IPS-15b (cell line): Measurements from ENCODE around the gene HSPA4.

Source experiments
- H3K27me3 ChIP-seq: one replicate; pipeline ENCODE4 v1.6.1; 2013; ENCODE audit warnings: low read length; ENCODE audit not compliant: control insufficient read depth, insufficient read depth
- H3K36me3 ChIP-seq: one replicate; pipeline ENCODE4 v1.6.1; 2013; ENCODE audit warnings: low read length; ENCODE audit not compliant: control insufficient read depth, insufficient read depth
- H3K4me1 ChIP-seq: one replicate; pipeline ENCODE4 v1.6.1; 2013; ENCODE audit warnings: mild to moderate bottlenecking, low read length; ENCODE audit not compliant: control insufficient read depth, insufficient read depth
- H3K4me3 ChIP-seq: one replicate; pipeline ENCODE4 v1.5.1; 2013; ENCODE audit warnings: low read depth, low read length
- H3K9ac ChIP-seq: one replicate; pipeline ENCODE4 v1.6.1; 2013; ENCODE audit warnings: low read depth, mild to moderate bottlenecking, low read length
- H3K9me3 ChIP-seq: one replicate; pipeline ENCODE4 v1.6.1; 2013; ENCODE audit warnings: mild to moderate bottlenecking, low read length; ENCODE audit not compliant: control insufficient read depth, insufficient read depth

Gene HSPA4

DNA sequence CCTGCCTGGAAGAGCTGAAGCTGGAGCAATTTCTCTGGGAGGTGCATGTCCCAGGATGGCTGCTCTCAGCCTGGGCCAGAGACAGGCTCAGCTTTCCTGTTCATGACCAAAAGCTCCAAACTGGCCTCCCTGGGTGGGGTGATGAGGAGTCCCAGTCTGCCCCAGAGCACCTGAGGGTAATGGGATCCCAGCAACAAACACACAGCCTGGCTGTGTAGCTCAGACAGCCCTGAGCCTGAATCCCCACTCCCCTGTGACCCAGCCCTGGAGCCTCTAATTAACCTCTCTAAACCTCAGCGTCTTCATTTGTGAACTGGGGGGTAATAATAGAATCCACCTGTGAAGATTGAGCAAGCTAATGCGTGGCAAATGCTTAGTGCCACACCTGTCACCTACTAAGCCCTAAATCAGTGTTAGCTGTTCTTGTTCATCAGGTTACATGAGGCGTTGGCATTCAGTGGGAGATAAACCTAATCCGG lies 67.5 kb downstream of the HSPA4 start:
- H3K9ac ChIP-seq, result no peak overlapping the region
- H3K4me1 ChIP-seq, result peaks cover 4% of the 10 kb centered on the region
- H3K36me3 ChIP-seq, result no peaks in the 10 kb centered on the region
- H3K4me3 ChIP-seq, result no peak overlapping the region
- no peaks in the 10 kb centered on the region for H3K9me3 ChIP-seq
- peaks cover 8% of the 10 kb centered on the region for H3K27me3 ChIP-seq

DNA sequence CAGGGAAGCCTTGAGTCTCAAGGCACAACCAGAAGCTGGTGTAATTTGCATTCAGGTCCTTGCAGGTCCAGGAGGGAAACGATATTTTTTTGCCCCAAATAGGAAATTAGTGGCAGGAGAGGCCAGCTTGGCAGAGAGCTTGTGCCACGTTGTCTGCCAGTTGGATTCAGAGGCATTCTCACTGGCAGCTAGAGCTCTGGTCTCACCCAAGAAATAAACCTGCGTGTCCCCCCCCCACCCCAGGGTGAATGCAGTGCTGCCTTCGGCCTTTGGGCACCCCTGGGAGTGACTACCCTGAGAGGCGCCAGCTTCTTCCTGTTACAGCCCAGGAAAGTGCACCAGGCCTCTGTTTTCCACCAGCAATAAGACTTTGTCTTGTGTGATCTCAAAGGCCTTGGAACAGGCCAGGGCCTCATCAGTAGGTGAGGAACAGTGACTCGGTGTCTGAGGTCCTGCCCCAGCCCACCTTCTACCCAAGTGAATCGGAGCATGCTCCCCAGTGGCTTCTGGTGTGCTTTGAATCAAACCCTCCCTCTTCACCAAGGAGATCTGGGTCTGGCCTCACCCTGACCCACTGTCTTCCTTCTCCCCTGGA lies 68.4 kb downstream of the HSPA4 start:
- Histone ChIP-seq H3K4me3 (no peak overlapping the region), H3K9ac (no peak overlapping the region), H3K36me3 (no peaks in the 10 kb centered on the region), H3K9me3 (no peaks in the 10 kb centered on the region), H3K4me1 (peaks cover 4% of the 10 kb centered on the region), H3K27me3 (peaks cover 8% of the 10 kb centered on the region)

DNA sequence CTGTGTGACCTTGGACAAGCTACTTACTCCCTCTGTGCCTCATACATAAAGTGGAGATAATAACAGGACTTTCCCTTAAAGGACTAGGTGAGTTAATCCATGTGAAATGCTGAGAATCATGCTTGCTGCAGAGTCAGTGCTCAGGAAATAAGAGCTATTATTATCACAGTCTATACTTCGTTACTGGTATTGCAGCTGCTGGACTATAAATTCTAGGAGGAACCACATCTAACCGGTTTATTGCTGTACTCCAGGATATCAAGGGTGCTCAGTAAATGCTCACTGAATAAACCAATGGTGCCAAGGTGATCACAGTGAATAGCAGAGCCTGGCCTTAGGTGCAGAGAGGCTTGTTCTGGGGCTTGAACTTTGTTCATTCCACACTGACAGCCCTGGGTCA lies 69.3 kb downstream of the HSPA4 start:
- Histone ChIP-seq H3K4me1 (peaks cover 4% of the 10 kb centered on the region), H3K4me3 (no peak overlapping the region), H3K9ac (no peak overlapping the region), H3K9me3 (no peaks in the 10 kb centered on the region), H3K36me3 (no peaks in the 10 kb centered on the region), H3K27me3 (peaks cover 5% of the 10 kb centered on the region)

- H3K4me1 ChIP-seq, result peaks cover 3% of the 10 kb centered on the region
- no peaks in the 10 kb centered on the region for H3K36me3 ChIP-seq
- H3K4me3 ChIP-seq, result no peak overlapping the region
- no peak overlapping the region for H3K9ac ChIP-seq
- H3K9me3 ChIP-seq, result no peaks in the 10 kb centered on the region
- H3K27me3 ChIP-seq, result peaks cover 5% of the 10 kb centered on the region
Measured at GRCh38 chr5:133121611-133122150, 69.9 kb downstream of the HSPA4 start.

DNA sequence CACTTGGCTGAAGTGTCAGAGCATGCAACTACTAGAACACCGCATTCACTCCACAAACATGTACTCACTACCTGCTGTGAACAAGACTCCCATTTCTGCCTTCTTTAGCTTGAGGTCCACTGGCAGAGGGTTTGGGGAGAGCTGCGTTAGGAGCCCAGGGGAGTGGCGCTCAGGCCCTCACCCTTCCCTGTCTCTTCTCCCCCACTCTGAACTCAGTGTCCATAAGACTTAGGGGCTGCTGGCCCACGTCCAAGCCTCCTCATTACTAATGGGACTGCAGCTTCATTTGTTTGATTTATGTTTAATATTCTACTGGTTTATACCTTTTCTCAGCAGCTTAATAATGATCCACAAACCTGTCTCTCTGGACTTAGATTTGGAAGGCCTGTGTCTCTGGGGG lies 70.9 kb downstream of the HSPA4 start:
- H3K9me3 ChIP-seq, result no peaks in the 10 kb centered on the region
- H3K4me3 ChIP-seq, result no peak overlapping the region
- no peaks in the 10 kb centered on the region for H3K36me3 ChIP-seq
- H3K9ac ChIP-seq, result no peak overlapping the region
- H3K27me3 ChIP-seq, result no peaks in the 10 kb centered on the region
- no peaks in the 10 kb centered on the region for H3K4me1 ChIP-seq

- Histone ChIP-seq H3K27me3 (no peaks in the 10 kb centered on the region), H3K36me3 (no peaks in the 10 kb centered on the region), H3K9me3 (no peaks in the 10 kb centered on the region)
Measured at GRCh38 chr5:133123297-133123696, 71.5 kb downstream of the HSPA4 start.

DNA sequence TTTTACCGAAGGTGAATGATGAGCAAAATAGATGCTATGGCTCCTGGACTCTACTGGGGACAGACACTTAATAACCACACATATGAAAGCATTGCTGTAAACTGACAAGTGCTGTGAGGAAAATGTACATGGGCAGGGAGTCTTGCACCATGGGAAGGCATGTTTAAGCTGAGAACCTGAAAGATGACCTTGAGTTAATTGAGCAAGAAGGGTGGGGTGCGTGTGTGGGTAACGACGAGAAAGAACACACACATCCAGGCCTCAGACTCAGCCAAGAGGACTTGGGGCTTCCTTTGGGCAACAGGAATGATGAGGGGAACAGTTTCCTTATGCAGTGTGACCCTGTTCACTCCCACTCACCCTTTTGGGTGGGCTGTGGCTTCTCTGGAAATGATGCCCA lies 73.1 kb downstream of the HSPA4 start:
- Histone ChIP-seq H3K9ac (no peak overlapping the region), H3K4me3 (no peak overlapping the region), H3K36me3 (no peaks in the 10 kb centered on the region), H3K4me1 (no peaks in the 10 kb centered on the region), H3K27me3 (no peaks in the 10 kb centered on the region), H3K9me3 (no peaks in the 10 kb centered on the region)

More at GRCh38 chr5:133123297-133123696, 71.5 kb downstream of the HSPA4 start:
- Histone ChIP-seq H3K9ac (no peak overlapping the region), H3K4me3 (no peak overlapping the region), H3K4me1 (no peaks in the 10 kb centered on the region)

DNA sequence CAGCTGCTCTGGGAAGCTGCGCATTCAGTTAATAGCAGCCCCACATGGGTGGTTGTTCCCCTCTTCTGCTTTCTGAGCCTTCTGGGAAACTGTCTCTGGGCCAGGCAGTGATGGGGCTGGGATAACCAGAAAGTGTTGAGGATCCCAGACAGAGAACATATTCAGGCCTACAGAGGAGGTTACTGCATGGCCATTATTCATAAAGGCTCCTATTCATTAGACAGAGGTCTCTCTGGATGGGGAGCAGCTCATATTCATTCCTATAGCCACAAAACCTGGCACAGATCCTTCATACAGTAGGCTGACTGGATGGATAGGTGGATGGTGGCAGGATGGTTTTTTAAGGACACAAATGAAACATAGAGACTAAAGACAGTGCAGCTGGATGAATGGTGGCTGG lies 76.3 kb downstream of the HSPA4 start:
- no peaks in the 10 kb centered on the region for H3K9me3 ChIP-seq
- H3K4me3 ChIP-seq, result no peak overlapping the region
- H3K4me1 ChIP-seq, result peaks cover 5% of the 10 kb centered on the region
- H3K9ac ChIP-seq, result no peak overlapping the region
- H3K36me3 ChIP-seq, result no peaks in the 10 kb centered on the region
- no peaks in the 10 kb centered on the region for H3K27me3 ChIP-seq

DNA sequence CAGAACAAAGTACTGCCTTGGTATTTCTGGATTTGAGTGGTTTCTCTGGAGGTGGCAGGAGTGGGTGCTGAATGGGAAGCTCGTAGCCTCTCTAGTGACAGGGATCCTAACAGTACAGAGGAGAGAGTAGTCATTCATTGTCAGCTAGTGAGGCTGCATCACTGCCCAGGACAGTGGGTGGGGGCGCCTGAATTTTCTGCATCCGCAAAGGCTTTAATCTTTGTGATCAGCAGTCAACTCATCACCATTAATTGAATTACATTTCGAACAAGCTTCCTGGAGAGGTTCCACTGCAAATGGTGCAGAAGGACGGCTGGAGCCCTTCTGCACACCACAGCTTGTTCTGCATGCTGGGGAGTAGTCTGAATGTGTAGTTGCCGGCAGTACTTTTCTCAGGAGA lies 77.5 kb downstream of the HSPA4 start:
- Histone ChIP-seq H3K27me3 (no peaks in the 10 kb centered on the region), H3K9ac (no peak overlapping the region), H3K4me3 (no peak overlapping the region), H3K9me3 (no peaks in the 10 kb centered on the region), H3K4me1 (peaks cover 5% of the 10 kb centered on the region), H3K36me3 (no peaks in the 10 kb centered on the region)

GRCh38 chr5:133129950-133130349 lies 78.1 kb downstream of the HSPA4 start:
- Histone ChIP-seq H3K4me1 (peaks cover 5% of the 10 kb centered on the region), H3K36me3 (no peaks in the 10 kb centered on the region), H3K9ac (no peak overlapping the region), H3K4me3 (no peak overlapping the region), H3K9me3 (no peaks in the 10 kb centered on the region), H3K27me3 (no peaks in the 10 kb centered on the region)

DNA sequence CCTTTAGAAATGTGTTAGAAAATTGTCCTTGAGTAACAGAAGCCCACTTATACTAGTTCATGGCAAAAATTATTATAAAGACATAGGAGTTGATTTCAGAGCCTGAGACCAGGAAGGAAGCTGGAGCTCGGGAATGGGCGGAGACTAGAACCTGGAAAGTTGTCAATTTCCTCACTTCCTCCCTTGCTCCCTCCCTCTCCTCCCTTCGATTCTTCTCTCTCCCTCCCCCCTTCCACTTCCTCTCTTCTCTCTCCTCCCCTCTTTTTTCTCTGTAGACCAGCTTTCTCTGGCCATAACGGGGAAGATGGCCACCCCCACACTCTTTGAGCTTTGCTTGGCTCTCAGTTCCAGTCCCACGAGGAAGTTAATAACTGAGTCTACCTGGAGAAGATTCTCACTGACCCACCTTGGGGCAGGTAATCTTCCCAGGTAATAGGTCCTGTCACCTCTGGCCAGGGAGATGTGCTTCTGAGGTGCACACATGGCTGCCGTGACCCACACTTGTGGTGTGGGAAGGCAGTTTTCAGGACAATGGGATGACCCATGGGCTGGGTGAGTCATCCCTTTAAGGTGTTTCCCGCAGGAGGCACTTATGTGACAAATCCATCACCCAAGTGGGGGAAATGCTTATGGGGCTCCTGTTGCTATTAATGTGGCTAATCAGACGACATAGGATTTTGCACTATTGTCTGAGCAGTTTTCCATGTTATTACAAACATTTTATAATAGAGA lies 78.7 kb downstream of the HSPA4 start:
- peaks cover 5% of the 10 kb centered on the region for H3K4me1 ChIP-seq

GRCh38 chr5:133132717-133133116 lies 80.9 kb downstream of the HSPA4 start:
- no peaks in the 10 kb centered on the region for H3K9me3 ChIP-seq
- no peak overlapping the region for H3K9ac ChIP-seq
- peaks cover 5% of the 10 kb centered on the region for H3K4me1 ChIP-seq
- no peaks in the 10 kb centered on the region for H3K36me3 ChIP-seq
- no peaks in the 10 kb centered on the region for H3K27me3 ChIP-seq
- H3K4me3 ChIP-seq, result no peak overlapping the region

More for the DNA sequence above, 78.7 kb downstream of the HSPA4 start:
- Histone ChIP-seq H3K9ac (no peak overlapping the region), H3K9me3 (no peaks in the 10 kb centered on the region), H3K4me3 (no peak overlapping the region), H3K36me3 (no peaks in the 10 kb centered on the region), H3K27me3 (no peaks in the 10 kb centered on the region)
